Measurements from ENCODE around the gene FLAD1. TPM values are rescaled to one million over a fixed set of nuclear protein-coding genes. Genes with fewer than 3 reads are reported as not detected.

The FLAD1 gene
- total RNA-seq, 2 donors from 2014 or later = 34.6 to 68.3 TPM

DNA sequence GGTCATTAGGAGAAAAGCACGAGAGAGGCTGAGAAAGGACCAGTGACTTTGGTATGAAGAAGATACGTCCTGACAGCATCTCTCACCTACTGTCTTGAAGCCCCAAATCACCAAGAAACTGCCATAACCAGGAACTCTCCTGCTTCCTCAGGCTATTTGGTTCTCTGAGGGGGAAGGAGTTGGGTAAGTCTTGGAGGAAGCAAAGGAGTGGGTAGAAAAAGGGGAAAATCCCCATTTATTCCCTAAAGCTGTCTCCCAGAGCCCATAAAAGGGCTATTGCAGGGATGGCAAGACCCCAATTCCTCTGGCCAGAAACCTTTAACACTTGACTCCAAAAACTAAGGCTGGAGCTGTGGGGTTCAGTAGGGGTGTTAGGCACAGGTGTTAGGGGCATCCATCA lies 25.1 kb upstream of the FLAD1 start:
- peak overlapping the region; percentile 19 for H3K4me3 Mint-ChIP-seq
- H3K36me3 Mint-ChIP-seq (ENCODE audit: low read depth) = peaks cover 84% of the 10 kb centered on the region
- no peaks in the 10 kb centered on the region for H3K27me3 Mint-ChIP-seq
- peaks cover 28% of the 10 kb centered on the region for H3K4me1 Mint-ChIP-seq
- no peaks in the 10 kb centered on the region for H3K9me3 Mint-ChIP-seq
- H3K27ac Mint-ChIP-seq = peak overlapping the region; percentile 70
- ATAC-seq (replicated peaks) = no peak

DNA sequence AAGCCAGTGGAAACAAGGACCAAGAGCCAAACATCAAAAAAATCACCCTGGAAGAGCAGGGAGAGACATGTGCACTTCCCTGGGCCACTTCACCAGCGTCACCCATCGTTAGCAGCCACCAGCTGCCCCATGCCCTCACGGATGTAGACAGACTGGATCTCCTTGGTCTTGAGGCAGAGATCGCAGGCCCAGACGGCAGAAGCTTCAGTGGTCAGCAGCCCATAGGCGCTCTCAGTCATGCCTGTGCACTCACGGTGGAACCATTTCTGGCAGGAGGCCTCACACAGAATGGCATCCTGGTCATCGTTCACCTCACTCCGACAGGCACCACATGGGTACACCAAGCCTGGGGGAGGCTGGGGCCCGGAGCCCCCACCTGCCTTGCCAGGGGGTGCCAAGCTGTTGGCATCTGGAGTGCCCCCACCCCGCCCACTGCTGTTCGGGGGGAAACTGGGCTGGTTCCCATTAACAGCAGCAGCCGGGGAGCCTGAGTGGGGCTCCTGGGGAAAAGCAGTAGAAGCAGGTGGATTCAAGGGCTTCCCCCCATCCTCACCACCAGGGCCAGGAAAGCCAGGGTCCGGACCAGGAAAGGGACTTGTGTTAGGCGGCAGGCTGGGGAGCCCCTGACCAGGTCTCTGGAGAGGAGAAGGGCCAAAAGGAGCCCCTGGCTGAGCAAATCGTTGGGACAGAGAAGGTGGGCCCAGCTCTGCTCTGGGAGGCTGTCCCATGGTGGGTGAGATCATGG lies 24.3 kb upstream of the FLAD1 start:
- peaks cover 24% of the 10 kb centered on the region for H3K4me1 Mint-ChIP-seq
- peak overlapping the region; percentile 95 for H3K4me3 Mint-ChIP-seq
- peaks cover 87% of the 10 kb centered on the region for H3K36me3 Mint-ChIP-seq (ENCODE audit: low read depth)
- H3K9me3 Mint-ChIP-seq = no peaks in the 10 kb centered on the region
- peak overlapping the region; percentile 70 for H3K27ac Mint-ChIP-seq
- no peaks in the 10 kb centered on the region for H3K27me3 Mint-ChIP-seq
- ATAC-seq (replicated peaks) = no peak

GRCh38 chr1:154959426-154959780 lies 23.7 kb upstream of the FLAD1 start:
- Mint-ChIP-seq H3K4me3 (peak overlapping the region; percentile 95), H3K9me3 (no peaks in the 10 kb centered on the region), H3K36me3 (ENCODE audit: low read depth) (peaks cover 92% of the 10 kb centered on the region), H3K4me1 (peaks cover 21% of the 10 kb centered on the region), H3K27ac (peak overlapping the region; percentile 88), H3K27me3 (no peaks in the 10 kb centered on the region)
- no peak for ATAC-seq (replicated peaks)

DNA sequence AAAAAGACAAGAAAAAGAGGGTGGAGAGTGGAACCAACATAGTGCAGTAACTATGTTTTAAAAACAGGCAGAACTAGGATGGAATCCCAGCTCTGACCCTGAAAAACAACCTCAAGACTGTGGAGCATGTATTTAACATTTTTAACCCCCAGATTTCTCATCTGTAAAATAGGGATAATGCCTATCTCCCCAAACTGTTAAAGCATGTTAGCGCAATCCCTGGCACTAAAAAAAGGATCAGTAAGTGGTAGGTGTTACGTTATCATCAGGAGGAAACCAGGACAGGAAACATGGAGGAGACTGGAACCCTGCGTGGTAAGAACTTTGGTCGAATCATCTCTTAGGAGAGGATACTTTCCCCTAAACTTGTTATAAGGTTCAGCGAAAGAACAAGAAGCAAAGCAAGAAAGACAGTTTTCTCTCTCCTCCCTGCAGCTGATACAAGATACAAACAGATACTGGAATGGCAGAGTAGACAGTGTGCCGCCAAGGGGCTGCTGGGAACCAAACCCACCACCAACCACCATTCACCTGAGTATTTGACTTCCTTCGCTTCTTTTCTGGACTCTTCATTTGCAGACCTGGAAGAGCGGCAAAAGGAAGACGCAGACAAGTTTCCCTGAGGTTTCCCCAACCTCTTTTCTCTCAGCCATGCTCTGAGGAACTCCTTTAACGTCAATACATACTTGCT lies 22.6 kb upstream of the FLAD1 start:
- H3K4me3 Mint-ChIP-seq = peak overlapping the region; percentile 95
- peak overlapping the region; percentile 88 for H3K27ac Mint-ChIP-seq
- peaks cover 93% of the 10 kb centered on the region for H3K36me3 Mint-ChIP-seq (ENCODE audit: low read depth)
- no peak for ATAC-seq (replicated peaks)
- no peaks in the 10 kb centered on the region for H3K9me3 Mint-ChIP-seq
- H3K27me3 Mint-ChIP-seq = no peaks in the 10 kb centered on the region
- H3K4me1 Mint-ChIP-seq = peaks cover 18% of the 10 kb centered on the region

- Mint-ChIP-seq H3K9me3 (no peaks in the 10 kb centered on the region), H3K27ac (peak within 1 kb of the TSS; percentile 88), H3K36me3 (ENCODE audit: low read depth) (peaks cover 93% of the 10 kb centered on the region), H3K4me3 (peak within 1 kb of the TSS; percentile 95), H3K27me3 (no peaks in the 10 kb centered on the region), H3K4me1 (peaks cover 10% of the 10 kb centered on the region)
- ATAC-seq (replicated peaks) = peak; percentile 90
Observed at GRCh38 chr1:154961207-154962155, 21.7 kb upstream of the FLAD1 start, which contains the start of gene PYGO2. TSS of gene PYGO2 (minus strand) at chr1:154961782. CDS start at chr1:154961576, 206 bp downstream.

DNA sequence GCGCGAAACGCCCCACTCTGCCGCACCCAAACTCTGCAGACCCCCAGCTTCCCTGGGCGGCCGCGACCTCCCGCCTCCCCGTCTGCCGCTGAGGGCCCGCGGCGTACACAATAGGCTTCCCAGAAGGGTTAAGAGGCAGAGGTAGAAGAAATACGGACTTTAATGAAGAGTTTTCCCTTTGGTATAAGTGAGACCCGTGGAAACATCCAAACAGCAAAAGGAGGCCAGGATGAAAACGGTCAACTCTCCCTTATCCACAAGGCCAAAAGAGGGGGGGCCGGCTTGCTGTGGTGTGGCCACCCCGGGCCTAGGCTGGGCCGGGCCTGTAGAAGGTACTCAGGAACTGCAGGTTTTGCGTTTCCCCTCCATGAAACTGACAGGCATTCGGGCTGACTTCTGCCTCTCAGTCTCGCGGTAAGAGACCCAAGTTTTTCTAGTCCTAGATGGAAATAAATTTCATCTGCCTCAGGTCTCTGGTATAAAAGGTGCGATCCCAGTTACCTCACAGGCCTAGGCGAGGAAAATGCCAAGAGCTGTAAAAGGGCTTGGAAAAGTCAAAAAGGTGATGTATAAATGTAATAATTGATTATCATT lies 20.9 kb upstream of the FLAD1 start:
- peak overlapping the region; percentile 95 for H3K4me3 Mint-ChIP-seq
- ATAC-seq (replicated peaks) = peak; percentile 6
- no peaks in the 10 kb centered on the region for H3K27me3 Mint-ChIP-seq
- peaks cover 7% of the 10 kb centered on the region for H3K4me1 Mint-ChIP-seq
- peak overlapping the region; percentile 87 for H3K27ac Mint-ChIP-seq
- no peaks in the 10 kb centered on the region for H3K9me3 Mint-ChIP-seq
- peaks cover 95% of the 10 kb centered on the region for H3K36me3 Mint-ChIP-seq (ENCODE audit: low read depth)

- peaks cover 6% of the 10 kb centered on the region for H3K4me1 Mint-ChIP-seq
- no peaks in the 10 kb centered on the region for H3K27me3 Mint-ChIP-seq
- H3K27ac Mint-ChIP-seq = peak overlapping the region; percentile 87
- ATAC-seq (replicated peaks) = no peak
- H3K36me3 Mint-ChIP-seq (ENCODE audit: low read depth) = peaks cover 95% of the 10 kb centered on the region
- H3K9me3 Mint-ChIP-seq = no peaks in the 10 kb centered on the region
- H3K4me3 Mint-ChIP-seq = peak overlapping the region; percentile 95
Observed at GRCh38 chr1:154962795-154963330, 20.3 kb upstream of the FLAD1 start.

- Mint-ChIP-seq H3K27ac (peak overlapping the region; percentile 87), H3K4me1 (peaks cover 6% of the 10 kb centered on the region), H3K4me3 (peak overlapping the region; percentile 95), H3K36me3 (ENCODE audit: low read depth) (peaks cover 95% of the 10 kb centered on the region), H3K9me3 (no peaks in the 10 kb centered on the region), H3K27me3 (no peaks in the 10 kb centered on the region)
- ATAC-seq (replicated peaks) = no peak
Observed at GRCh38 chr1:154963643-154964042, 19.5 kb upstream of the FLAD1 start.

DNA sequence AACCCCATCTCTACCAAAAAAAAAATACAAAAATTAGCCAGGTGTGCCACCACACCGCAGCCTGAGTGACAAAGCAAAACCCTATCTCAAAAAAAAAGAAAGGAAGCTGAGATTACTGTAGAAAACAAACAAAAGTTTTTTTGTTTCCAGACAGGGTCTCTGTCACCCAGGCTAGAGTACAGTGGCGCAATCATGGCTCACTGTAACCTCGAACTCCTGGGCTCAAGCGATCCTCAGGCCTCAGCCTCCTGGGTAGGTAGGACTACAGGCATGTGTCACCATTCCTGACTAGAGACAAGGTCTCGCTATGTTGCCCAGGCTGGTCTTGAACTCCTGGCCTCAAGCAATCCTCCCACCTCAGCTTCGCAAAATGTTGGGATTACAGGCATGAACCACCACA lies 18.8 kb upstream of the FLAD1 start:
- peaks cover 95% of the 10 kb centered on the region for H3K36me3 Mint-ChIP-seq (ENCODE audit: low read depth)
- H3K4me3 Mint-ChIP-seq = no peak overlapping the region
- H3K4me1 Mint-ChIP-seq = peaks cover 10% of the 10 kb centered on the region
- no peaks in the 10 kb centered on the region for H3K27me3 Mint-ChIP-seq
- ATAC-seq (replicated peaks) = no peak
- H3K27ac Mint-ChIP-seq = peak overlapping the region; percentile 87
- H3K9me3 Mint-ChIP-seq = no peaks in the 10 kb centered on the region

GRCh38 chr1:154966111-154966510 lies 17.0 kb upstream of the FLAD1 start:
- Mint-ChIP-seq H3K4me1 (peaks cover 19% of the 10 kb centered on the region), H3K36me3 (ENCODE audit: low read depth) (peaks cover 83% of the 10 kb centered on the region), H3K27me3 (no peaks in the 10 kb centered on the region), H3K9me3 (no peaks in the 10 kb centered on the region), H3K27ac (no peak overlapping the region), H3K4me3 (no peak overlapping the region)
- ATAC-seq (replicated peaks) = no peak

- peaks cover 29% of the 10 kb centered on the region for H3K4me1 Mint-ChIP-seq
- no peaks in the 10 kb centered on the region for H3K9me3 Mint-ChIP-seq
- no peaks in the 10 kb centered on the region for H3K27me3 Mint-ChIP-seq
- H3K4me3 Mint-ChIP-seq = no peak overlapping the region
- ATAC-seq (replicated peaks) = no peak
- peaks cover 84% of the 10 kb centered on the region for H3K36me3 Mint-ChIP-seq (ENCODE audit: low read depth)
- peak overlapping the region; percentile 30 for H3K27ac Mint-ChIP-seq
Observed at GRCh38 chr1:154967331-154967950, 15.7 kb upstream of the FLAD1 start.

GRCh38 chr1:154968731-154969130 lies 14.4 kb upstream of the FLAD1 start:
- H3K36me3 Mint-ChIP-seq (ENCODE audit: low read depth) = peaks cover 77% of the 10 kb centered on the region
- no peaks in the 10 kb centered on the region for H3K9me3 Mint-ChIP-seq
- no peak for ATAC-seq (replicated peaks)
- peak overlapping the region; percentile 94 for H3K27ac Mint-ChIP-seq
- H3K4me3 Mint-ChIP-seq = peak overlapping the region; percentile 27
- no peaks in the 10 kb centered on the region for H3K27me3 Mint-ChIP-seq
- peaks cover 29% of the 10 kb centered on the region for H3K4me1 Mint-ChIP-seq

- peak overlapping the region; percentile 94 for H3K27ac Mint-ChIP-seq
- no peaks in the 10 kb centered on the region for H3K27me3 Mint-ChIP-seq
Observed at GRCh38 chr1:154969246-154969645, 13.9 kb upstream of the FLAD1 start.

More at GRCh38 chr1:154969246-154969645, 13.9 kb upstream of the FLAD1 start:
- Mint-ChIP-seq H3K4me1 (peaks cover 26% of the 10 kb centered on the region), H3K4me3 (peak overlapping the region; percentile 27), H3K36me3 (ENCODE audit: low read depth) (peaks cover 72% of the 10 kb centered on the region), H3K9me3 (no peaks in the 10 kb centered on the region)
- ATAC-seq (replicated peaks) = no peak

All from activated T-helper 17 cell treated with anti-CD3 and anti-CD28 coated beads, Interleukin-2, amount 50 U/mL, for 72 hours (primary cell).